ENCODE measurements around the gene SHISAL2B.

DNA sequence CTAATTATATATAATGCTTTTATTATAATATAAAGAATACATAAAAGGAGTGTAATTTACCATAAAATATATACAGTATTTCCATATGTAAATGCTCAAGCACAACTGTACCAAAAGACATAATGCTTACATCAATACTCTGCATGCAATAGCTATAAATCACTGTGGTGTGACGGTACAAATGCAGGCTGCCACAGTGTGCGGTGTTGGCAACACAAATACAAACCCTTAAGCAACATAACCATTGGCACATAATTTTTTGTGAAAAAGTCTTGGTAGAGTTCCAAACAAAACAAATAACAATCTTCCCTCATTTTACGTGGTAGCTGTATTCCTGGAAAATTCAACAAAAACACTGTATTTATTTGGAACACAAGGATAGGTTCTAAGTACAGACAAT, 1.9 kb upstream of the SHISAL2B start:
- TF ChIP-seq CTCF (IDR thresholded peaks at IDR 0.05; ENCODE audit: borderline replicate concordance, extremely low read depth, low read length, poor library complexity, severe bottlenecking) (no peak), EZH2 (IDR thresholded peaks at IDR 0.05; ENCODE audit: borderline replicate concordance, low read depth, low read length, severe bottlenecking) (no peak)
